Panc1 (cell line): ENCODE data around the gene KCNE4. TPM values are rescaled to one million over a fixed set of nuclear protein-coding genes. Genes with fewer than 3 reads are reported as not detected.

Experiments
- ATAC-seq: fragments of 200-7000 bp; cut with Tn5 transposase; 2 replicates; pipeline ENCODE4 v1.9.1; 2020; ENCODE audit warnings: mild to moderate bottlenecking, moderate library complexity
- BruUV-seq: library from RNA; stranded (reverse); fragments of 400-500 nt; replicated peaks from 2 replicates; lab custom pipeline; 2021; lab: Mats Ljungman, UMichigan
- CTCF ChIA-PET: fragments of 300-600 bp; sonication (Branson Sonifier 250); formaldehyde crosslinking; loops from one replicate; lab custom pipeline; 2022; ENCODE audit warnings: antibody characterized with exemption; lab: Charles Lee
- POLR2A ChIA-PET: fragments of 300-600 bp; sonication (Branson Sonifier 250); formaldehyde crosslinking; loops from one replicate; lab custom pipeline; 2022; ENCODE audit warnings: antibody characterized with exemption; lab: Charles Lee
- DNase-seq: peaks from one replicate; pipeline ENCODE4 v3.0.0-alpha.2; 2010; ENCODE audit warnings: low read depth, low spot score
- H3K27ac ChIP-seq: 2 replicates; pipeline ENCODE4 v1.5.1; 2011; ENCODE audit warnings: mild to moderate bottlenecking, low read length, inconsistent platforms
- H3K27me3 ChIP-seq: fragments of 200-500 bp; sonication (Bioruptor generic); 2 replicates; pipeline ENCODE4 v1.6.0; 2014; ENCODE audit warnings: low read length, inconsistent platforms; ENCODE audit not compliant: control insufficient read depth, insufficient read depth
- H3K36me3 ChIP-seq: fragments of 200-500 bp; sonication (Bioruptor generic); 2 replicates; pipeline ENCODE4 v1.5.1; 2014; ENCODE audit warnings: inconsistent platforms, mild to moderate bottlenecking, low read length, moderate library complexity; ENCODE audit not compliant: control insufficient read depth, insufficient read depth
- H3K4me1 ChIP-seq: 2 replicates; pipeline ENCODE4 v1.5.1; 2011; ENCODE audit warnings: inconsistent platforms, mild to moderate bottlenecking, low read length, moderate library complexity; ENCODE audit not compliant: control insufficient read depth, insufficient read depth
- H3K4me3 ChIP-seq, 2 experiments: 2 replicates each; pipeline ENCODE4 v1.5.1; 2011 to 2012; ENCODE audit warnings: low read depth in 2 of 2, low read length in 2 of 2, mild to moderate bottlenecking in 2 of 2, inconsistent platforms in 1 of 2, moderate library complexity in 1 of 2
- H3K9me3 ChIP-seq: fragments of 200-500 bp; sonication (Bioruptor generic); 2 replicates; pipeline ENCODE4 v1.5.1; 2014; ENCODE audit warnings: low read depth, mild to moderate bottlenecking, inconsistent platforms, low read length, moderate library complexity; ENCODE audit not compliant: control insufficient read depth, insufficient read depth
- CTCF ChIP-seq: fragments of 450-650 bp; IDR thresholded peaks from 2 replicates; pipeline ENCODE4 v1.5.1; 2017; ENCODE audit warnings: mild to moderate bottlenecking
- POLR2AphosphoS5 ChIP-seq: IDR thresholded peaks from 2 replicates; pipeline ENCODE4 v1.6.1; 2012; ENCODE audit warnings: mild to moderate bottlenecking, low read depth, low read length, moderate library complexity
- REST ChIP-seq, 2 experiments: IDR thresholded peaks; 2 replicates each; pipeline ENCODE4 v1.6.1; 2011 to 2012; ENCODE audit warnings: low read depth in 2 of 2, control low read depth in 1 of 2, low read length in 1 of 2, mild to moderate bottlenecking in 1 of 2, moderate library complexity in 1 of 2; ENCODE audit not compliant: insufficient read depth in 1 of 2
- SIN3A ChIP-seq: IDR thresholded peaks from 2 replicates; pipeline ENCODE4 v1.6.1; 2012; ENCODE audit warnings: low read depth, mild to moderate bottlenecking, low read length, moderate library complexity, borderline replicate concordance; ENCODE audit not compliant: insufficient read depth
- TCF7L2 ChIP-seq: IDR thresholded peaks from 2 replicates; pipeline ENCODE4 v1.6.1; 2011; ENCODE audit warnings: mild to moderate bottlenecking, low read depth, low read length, inconsistent platforms
- in situ Hi-C: cut with HindIII; loops from 2 replicates; pipeline ENCODE4 v1.10.0; 2016; ENCODE audit warnings: low sequenced_read_pairs, low pct_unique_long_range_greater_than_20kb
- intact Hi-C: fragments of 100-400 bp; cut with micrococcal nuclease; formaldehyde crosslinking; loops from one replicate; pipeline ENCODE4 v1.10.0; 2022; ENCODE audit not compliant: unreplicated experiment
- total RNA-seq: library from RNA; stranded (reverse); gene quantifications from one replicate; pipeline ENCODE4 v1.2.1, GENCODE V29; 2021; ENCODE audit not compliant: unreplicated experiment

The KCNE4 gene
- total RNA-seq, 1 experiment from 2014 or later = 0.21 TPM

GRCh38 chr2:223081789-223082188, 29.8 kb downstream of the KCNE4 start:
- POLR2A ChIA-PET = interaction anchor here (0.6 kb wide), 1 partner anchor 121 kb away, joined by 7 read pairs; no protein-coding TSS in a partner anchor
- Histone ChIP-seq H3K9me3 (no peaks in the 10 kb centered on the region), H3K4me1 (no peaks in the 10 kb centered on the region), H3K4me3 (no peak overlapping the region), H3K36me3 (no peaks in the 10 kb centered on the region), H3K27ac (no peak overlapping the region), H3K27me3 (no peaks in the 10 kb centered on the region)
- ATAC-seq (no peak), DNase-seq (no peak)
- CTCF ChIA-PET = interaction anchor here (0.6 to 0.7 kb wide), 3 partner anchors 52 to 280 kb away, joined by 3 to 4 read pairs (median 3); no protein-coding TSS in a partner anchor
- intact Hi-C loops = no loop called here
- no TSS peak for BruUV-seq
- in situ Hi-C loops = no loop called here
- TF ChIP-seq TCF7L2 = no peak
- no peak for TF ChIP-seq REST (IDR thresholded peaks at IDR 0.05; ENCODE audit: insufficient read depth in 1 of 2, low read depth in 2 of 2, low read length in 1 of 2)
- TF ChIP-seq SIN3A = no peak
- no peak for TF ChIP-seq POLR2AphosphoS5
- TF ChIP-seq CTCF = no peak

GRCh38 chr2:223082706-223083105, 30.7 kb downstream of the KCNE4 start:
- H3K36me3 ChIP-seq = no peaks in the 10 kb centered on the region
- POLR2A ChIA-PET = no interaction called here
- ATAC-seq (no peak), DNase-seq (no peak)
- in situ Hi-C loops = no loop called here
- H3K9me3 ChIP-seq = no peaks in the 10 kb centered on the region
- H3K4me1 ChIP-seq = no peaks in the 10 kb centered on the region
- no TSS peak for BruUV-seq
- no peak overlapping the region for H3K4me3 ChIP-seq
- no peak overlapping the region for H3K27ac ChIP-seq
- CTCF ChIA-PET = no interaction called here
- intact Hi-C loops = no loop called here
- TF ChIP-seq POLR2AphosphoS5 (no peak), SIN3A (no peak), REST (IDR thresholded peaks at IDR 0.05; ENCODE audit: insufficient read depth in 1 of 2, low read depth in 2 of 2, low read length in 1 of 2) (no peak)
- H3K27me3 ChIP-seq = no peaks in the 10 kb centered on the region
